ENCODE data around the gene HMOX2. TPM values are rescaled to one million over a fixed set of nuclear protein-coding genes. Genes with fewer than 3 reads are reported as not detected.

Gene HMOX2
- total RNA-seq, 1 experiment from 2014 or later: 48.5 TPM

DNA sequence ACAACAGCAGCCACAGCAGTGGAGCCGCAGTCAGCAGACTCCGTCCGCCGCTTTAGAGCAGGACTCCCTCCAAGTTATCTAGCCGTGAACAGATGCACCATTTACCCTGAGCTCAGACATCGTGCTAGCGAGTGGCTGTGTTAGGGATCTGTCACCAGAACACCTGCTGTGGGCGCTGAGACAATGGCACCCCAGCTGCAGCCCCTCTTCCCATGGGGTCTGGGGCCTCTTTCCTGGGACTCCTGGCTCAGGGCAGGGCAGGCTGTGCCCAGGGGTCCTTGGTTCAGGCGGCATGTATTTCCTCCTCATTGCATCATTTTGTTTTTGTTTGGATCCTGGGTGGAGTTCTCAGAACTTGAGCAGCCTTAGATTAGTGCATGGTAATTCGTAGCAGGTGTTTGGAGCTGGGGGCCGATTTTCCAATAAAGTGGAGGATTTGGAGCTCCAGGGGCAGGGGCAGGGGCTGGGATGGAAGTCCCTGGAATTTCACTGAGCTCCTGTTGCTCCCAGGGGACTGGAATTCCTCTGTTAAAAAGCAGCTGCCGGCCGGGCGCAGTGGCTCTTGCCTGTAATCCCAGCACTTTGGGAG lies 25.2 kb upstream of the HMOX2 start:
- H3K27me3 ChIP-seq (replicated peaks): no peaks in the 10 kb centered on the region
- peaks cover 85% of the 10 kb centered on the region for H3K36me3 ChIP-seq
- no peak overlapping the region for H3K4me3 ChIP-seq
- H3K9me3 ChIP-seq (replicated peaks): no peaks in the 10 kb centered on the region
- H3K27ac ChIP-seq: no peak overlapping the region
- DNase-seq (ENCODE audit: low read depth in 1 of 2, low spot score in 2 of 2): no peak
- H3K4me1 ChIP-seq (replicated peaks): no peaks in the 10 kb centered on the region

DNA sequence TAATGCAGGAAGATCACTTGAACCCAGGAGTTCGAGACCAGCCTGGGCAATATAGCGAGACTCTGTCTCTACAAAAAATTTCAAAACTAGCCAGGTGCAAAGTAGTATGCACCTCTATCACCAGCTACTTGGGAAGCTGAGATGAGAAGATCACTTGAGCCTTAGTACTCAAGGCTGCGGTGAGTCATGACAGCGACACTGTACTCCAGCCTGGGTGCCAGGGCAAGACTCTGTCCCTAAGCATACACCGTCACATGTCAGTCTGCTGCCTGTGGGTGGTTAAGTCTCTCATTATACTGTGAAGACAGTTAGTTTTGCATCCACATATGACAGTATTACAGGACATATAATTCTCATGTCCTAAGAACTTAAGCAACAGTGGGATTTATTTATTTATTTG lies 23.5 kb upstream of the HMOX2 start:
- H3K27ac ChIP-seq: no peak overlapping the region
- DNase-seq (ENCODE audit: low read depth in 1 of 2, low spot score in 2 of 2): no peak
- no peaks in the 10 kb centered on the region for H3K9me3 ChIP-seq (replicated peaks)
- H3K36me3 ChIP-seq: peaks cover 85% of the 10 kb centered on the region
- no peaks in the 10 kb centered on the region for H3K4me1 ChIP-seq (replicated peaks)
- no peak overlapping the region for H3K4me3 ChIP-seq
- no peaks in the 10 kb centered on the region for H3K27me3 ChIP-seq (replicated peaks)

DNA sequence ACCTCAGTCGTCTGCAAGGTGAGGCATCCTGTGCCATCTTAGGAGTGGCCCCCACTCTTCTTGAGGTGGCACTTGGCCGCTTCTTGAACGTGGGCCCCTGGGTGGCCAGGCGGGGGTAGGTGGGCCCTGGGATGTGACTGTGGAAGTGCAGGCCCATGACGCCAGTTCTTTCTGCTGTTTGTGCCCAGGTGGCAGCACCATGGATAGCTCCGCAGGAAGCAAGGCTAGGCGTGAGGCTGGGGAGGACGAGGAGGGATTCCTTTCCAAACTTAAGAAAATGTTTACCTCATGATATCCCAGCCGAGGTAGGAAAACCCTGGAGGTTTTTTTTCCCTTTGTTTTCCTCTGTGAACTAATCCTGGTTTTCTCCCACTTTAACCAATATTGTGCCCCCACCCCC lies 21.6 kb upstream of the HMOX2 start:
- Histone ChIP-seq H3K4me1 (replicated peaks) (no peaks in the 10 kb centered on the region), H3K4me3 (no peak overlapping the region), H3K27me3 (replicated peaks) (no peaks in the 10 kb centered on the region), H3K27ac (no peak overlapping the region), H3K9me3 (replicated peaks) (no peaks in the 10 kb centered on the region), H3K36me3 (peaks cover 78% of the 10 kb centered on the region)
- DNase-seq (ENCODE audit: low read depth in 1 of 2, low spot score in 2 of 2): no peak

DNA sequence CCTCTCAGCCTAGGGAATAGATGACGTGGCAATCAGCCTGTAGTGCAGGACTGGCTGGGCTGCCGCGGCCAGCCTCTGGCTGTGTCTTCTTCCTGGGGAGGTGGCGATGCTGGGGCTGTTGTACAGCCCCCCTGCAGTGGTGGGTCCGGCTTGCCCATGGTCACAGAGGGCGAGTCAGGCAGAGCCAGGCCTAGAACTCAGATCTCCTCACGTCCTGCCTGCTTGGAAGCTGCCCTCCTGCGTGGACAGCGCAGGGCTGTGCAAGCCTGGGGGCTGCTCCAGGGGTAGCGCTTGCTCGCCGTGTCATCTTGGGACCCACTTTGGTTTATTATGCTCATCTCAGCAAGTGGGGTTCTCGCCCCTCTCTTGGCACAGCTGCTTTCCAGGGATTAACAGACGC lies 21.1 kb upstream of the HMOX2 start:
- no peaks in the 10 kb centered on the region for H3K27me3 ChIP-seq (replicated peaks)

DNA sequence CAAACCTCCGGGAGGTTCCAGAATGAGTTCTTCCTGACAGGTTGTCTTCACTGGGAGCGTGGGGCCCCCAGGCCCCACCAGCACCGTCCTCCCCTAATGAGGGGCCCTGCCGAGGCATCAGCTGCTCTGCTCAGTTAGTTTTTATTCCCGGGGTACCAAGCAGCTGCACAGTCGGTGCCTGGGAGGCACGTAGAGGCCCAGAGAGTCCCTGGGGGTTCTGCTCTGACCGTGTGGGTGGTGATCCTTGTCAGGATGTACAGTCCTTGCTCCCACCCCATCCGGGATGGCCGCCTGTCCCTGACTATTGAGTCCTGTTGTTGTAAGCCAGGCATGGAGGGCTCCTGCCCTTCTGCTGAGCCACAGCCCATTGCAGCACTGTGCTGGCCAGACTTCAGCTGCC lies 20.2 kb upstream of the HMOX2 start:
- Histone ChIP-seq H3K4me3 (no peak overlapping the region), H3K36me3 (peaks cover 72% of the 10 kb centered on the region), H3K4me1 (replicated peaks) (no peaks in the 10 kb centered on the region), H3K9me3 (replicated peaks) (no peaks in the 10 kb centered on the region), H3K27ac (no peak overlapping the region), H3K27me3 (replicated peaks) (no peaks in the 10 kb centered on the region)
- no peak for DNase-seq (ENCODE audit: low read depth in 1 of 2, low spot score in 2 of 2)

More for the DNA sequence above, 21.1 kb upstream of the HMOX2 start:
- Histone ChIP-seq H3K27ac (no peak overlapping the region), H3K36me3 (peaks cover 78% of the 10 kb centered on the region), H3K4me1 (replicated peaks) (no peaks in the 10 kb centered on the region), H3K4me3 (no peak overlapping the region), H3K9me3 (replicated peaks) (no peaks in the 10 kb centered on the region)
- no peak for DNase-seq (ENCODE audit: low read depth in 1 of 2, low spot score in 2 of 2)

DNA sequence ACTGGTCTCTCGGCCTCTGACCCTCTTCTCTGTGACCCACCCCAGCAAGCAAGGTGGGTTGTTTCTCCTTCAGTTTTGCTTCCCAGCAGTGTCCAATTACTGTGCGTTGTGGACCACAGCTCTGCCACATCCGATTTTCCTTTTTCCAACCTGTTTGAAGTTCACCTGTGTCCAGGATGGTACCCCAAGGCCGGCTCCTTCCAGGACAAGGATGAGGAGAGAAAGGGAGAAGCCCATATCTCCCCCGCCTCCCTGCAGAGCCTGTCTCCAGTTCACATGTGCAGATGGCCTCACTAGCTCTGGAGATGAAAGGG lies 15.3 kb upstream of the HMOX2 start:
- Histone ChIP-seq H3K4me1 (replicated peaks) (peaks cover 7% of the 10 kb centered on the region), H3K27ac (no peak overlapping the region), H3K36me3 (peaks cover 32% of the 10 kb centered on the region)

DNA sequence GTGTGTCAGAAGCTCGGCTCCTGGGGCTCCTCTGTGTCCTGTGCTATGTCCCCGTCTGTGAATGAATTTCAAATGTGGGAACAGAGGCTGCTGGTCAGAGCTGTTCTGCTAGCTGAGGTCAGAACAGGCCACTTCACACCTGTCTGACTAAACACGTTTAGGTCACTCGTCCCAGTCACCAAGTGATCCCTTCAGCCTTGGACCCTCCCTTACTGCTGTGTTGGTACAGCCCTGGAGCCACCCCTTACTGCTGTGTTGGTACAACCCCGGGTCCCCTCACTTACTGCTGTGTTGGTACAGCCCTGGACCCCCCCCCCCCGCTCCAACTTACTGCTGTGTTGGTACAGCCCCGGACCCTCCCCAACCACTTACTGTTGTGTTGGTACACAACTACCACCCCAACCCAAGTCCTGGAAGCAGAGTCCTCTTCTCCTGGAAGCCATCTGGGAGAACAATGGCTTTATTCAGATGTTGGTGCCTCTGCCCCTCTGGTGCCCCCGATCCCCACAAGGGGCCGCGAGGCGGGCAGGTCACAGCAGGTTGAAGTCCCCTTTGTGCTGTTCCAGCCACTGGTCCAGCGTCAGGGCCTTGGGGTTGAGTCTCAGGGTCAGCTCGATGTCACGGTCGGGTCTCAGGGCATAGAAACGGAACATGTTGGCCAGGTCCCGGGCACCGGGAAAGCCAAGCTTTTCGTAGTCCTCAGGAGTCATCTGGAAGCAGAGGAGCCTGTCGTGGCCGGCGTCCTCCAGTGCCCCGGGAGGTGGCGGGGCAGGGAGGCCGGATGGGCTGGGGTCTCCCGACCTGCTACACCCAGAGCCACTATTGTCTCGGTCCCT lies 14.7 kb upstream of the HMOX2 start:
- no peaks in the 10 kb centered on the region for H3K9me3 ChIP-seq (replicated peaks)
- peaks cover 7% of the 10 kb centered on the region for H3K4me1 ChIP-seq (replicated peaks)
- H3K27me3 ChIP-seq (replicated peaks): no peaks in the 10 kb centered on the region
- DNase-seq (ENCODE audit: low read depth in 1 of 2, low spot score in 2 of 2): no peak
- H3K36me3 ChIP-seq: peaks cover 26% of the 10 kb centered on the region
- no peak overlapping the region for H3K4me3 ChIP-seq
- no peak overlapping the region for H3K27ac ChIP-seq

More for the DNA sequence above, 15.3 kb upstream of the HMOX2 start:
- no peak overlapping the region for H3K4me3 ChIP-seq
- DNase-seq (ENCODE audit: low read depth in 1 of 2, low spot score in 2 of 2): no peak
- H3K27me3 ChIP-seq (replicated peaks): no peaks in the 10 kb centered on the region
- H3K9me3 ChIP-seq (replicated peaks): no peaks in the 10 kb centered on the region

DNA sequence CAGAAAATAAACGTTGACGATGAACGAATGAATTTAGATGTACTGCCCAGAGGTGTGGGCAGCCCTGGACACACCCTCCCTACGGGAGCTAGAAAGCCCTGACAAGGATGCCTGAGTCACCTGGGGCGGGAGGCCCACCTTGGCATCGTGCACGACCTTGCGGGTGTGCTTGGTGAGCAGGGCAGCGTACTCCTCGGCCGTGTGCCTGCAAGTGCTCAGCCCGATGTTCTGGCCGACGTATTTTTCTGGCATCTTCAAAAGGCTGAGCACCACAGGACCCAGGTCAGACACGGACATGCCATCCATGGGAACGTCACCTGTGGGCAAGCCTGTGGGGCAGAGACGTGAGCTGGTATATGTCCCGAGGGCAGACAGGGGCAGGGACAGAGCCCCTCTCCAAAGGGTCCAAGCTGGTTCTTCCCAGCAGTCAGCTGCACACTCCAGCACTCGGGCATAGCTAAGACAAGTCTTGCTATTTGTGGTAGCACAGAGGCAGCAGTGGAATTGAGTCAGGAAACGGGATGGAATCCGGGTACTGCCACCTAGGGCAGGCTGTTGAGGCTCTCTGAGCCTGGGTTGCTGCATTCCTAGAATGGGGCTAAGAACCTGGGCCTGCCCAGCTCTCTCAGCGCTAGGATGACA lies 12.6 kb upstream of the HMOX2 start:
- no peak overlapping the region for H3K27ac ChIP-seq
- H3K4me3 ChIP-seq: no peak overlapping the region
- no peaks in the 10 kb centered on the region for H3K27me3 ChIP-seq (replicated peaks)
- H3K4me1 ChIP-seq (replicated peaks): peaks cover 7% of the 10 kb centered on the region
- H3K36me3 ChIP-seq: peaks cover 13% of the 10 kb centered on the region
- no peaks in the 10 kb centered on the region for H3K9me3 ChIP-seq (replicated peaks)
- no peak for DNase-seq (ENCODE audit: low read depth in 1 of 2, low spot score in 2 of 2)

DNA sequence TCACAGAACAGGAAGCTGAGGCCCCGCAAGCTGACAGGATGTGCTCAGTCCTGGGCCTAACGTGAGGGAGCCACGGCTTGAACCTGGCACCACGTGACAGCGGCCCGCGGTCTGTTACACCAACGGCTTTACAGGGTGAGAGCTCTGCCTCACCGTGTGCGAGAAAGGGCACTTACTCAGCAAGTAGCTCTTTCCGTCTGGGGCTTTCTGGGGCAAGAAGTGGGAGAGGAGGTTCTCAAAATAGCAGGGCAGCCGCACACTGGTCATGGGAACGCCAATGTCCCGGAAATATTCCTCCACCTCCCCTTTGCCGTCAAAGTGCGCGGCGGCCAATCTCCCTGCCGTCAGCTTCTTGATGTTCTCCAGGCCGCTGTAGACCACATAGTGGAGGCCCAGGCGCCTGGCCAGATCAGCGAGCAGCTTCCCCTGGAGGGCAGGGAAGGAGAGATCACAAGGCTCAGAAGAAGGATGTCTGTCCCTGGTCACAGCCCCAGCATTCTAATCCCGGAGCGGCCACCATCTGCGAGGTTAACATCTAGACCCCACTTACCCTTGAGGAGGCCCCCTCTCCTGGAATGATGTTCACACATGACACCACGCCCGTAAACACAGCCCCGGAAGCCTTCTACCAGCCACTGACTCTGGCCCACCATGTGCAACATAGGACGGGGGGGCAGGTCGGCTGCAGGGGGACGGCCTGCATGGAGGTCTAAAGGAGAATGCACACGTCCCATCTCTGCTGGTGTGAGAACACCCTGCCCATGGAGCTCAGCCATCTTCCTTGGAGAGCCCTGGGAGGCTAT lies 10.0 kb upstream of the HMOX2 start:
- Histone ChIP-seq H3K4me1 (replicated peaks) (peaks cover 7% of the 10 kb centered on the region), H3K27ac (no peak overlapping the region), H3K27me3 (replicated peaks) (no peaks in the 10 kb centered on the region), H3K4me3 (no peak overlapping the region), H3K36me3 (no peaks in the 10 kb centered on the region; the same call in 1 of the 2 replicates), H3K9me3 (replicated peaks) (no peaks in the 10 kb centered on the region)
- DNase-seq (ENCODE audit: low read depth in 1 of 2, low spot score in 2 of 2): no peak

DNA sequence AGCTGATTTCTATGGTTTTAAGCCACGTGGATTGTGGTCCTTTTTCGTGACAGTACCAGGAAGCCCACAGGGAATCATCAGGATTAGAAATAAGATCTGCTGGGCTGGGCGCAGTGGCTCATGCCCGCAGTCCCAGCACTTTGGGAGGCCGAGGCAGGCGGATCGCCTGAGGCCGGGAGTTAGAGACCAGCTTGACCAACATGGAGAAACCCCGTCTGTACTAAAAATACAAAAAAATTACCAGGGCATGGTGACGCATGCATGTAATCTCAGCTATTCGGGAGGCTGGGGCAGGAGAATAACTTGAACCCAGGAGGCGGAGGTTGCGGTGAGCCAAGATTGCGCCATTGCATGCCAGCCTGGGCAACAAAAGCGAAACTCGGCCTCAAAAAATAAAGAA lies 8.3 kb upstream of the HMOX2 start:
- no peak for DNase-seq (ENCODE audit: low read depth in 1 of 2, low spot score in 2 of 2)
- H3K36me3 ChIP-seq: no peaks in the 10 kb centered on the region
- no peak overlapping the region for H3K27ac ChIP-seq

DNA sequence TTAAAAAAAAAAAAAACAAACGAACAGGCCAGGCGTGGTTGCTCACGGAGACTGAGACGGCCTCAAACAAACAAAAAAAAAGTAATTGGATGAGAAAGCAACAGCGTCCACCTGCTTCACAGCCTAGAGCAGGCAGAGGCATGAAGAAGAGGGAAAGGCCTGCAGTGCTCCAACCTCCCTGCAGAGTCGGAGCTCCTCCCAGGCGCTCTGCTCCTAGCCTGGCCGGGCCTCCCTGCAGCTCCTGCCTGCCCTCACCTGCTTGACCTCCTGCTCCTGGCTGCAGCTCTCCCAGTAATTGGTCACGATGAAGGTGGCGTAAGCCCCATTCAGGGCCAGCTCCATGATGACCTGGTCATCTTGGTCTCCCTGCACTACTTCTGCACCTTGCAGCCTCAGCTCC lies 7.2 kb upstream of the HMOX2 start:
- H3K27ac ChIP-seq: no peak overlapping the region
- DNase-seq (ENCODE audit: low read depth in 1 of 2, low spot score in 2 of 2): no peak
- 0 out of 2 replicates have a peak, but pooled peaks cover under 1% of the 10 kb centered on the region for H3K9me3 ChIP-seq (replicated peaks)
- no peak overlapping the region for H3K4me3 ChIP-seq
- peaks cover 1% of the 10 kb centered on the region for H3K4me1 ChIP-seq (replicated peaks)
- no peaks in the 10 kb centered on the region for H3K36me3 ChIP-seq
- H3K27me3 ChIP-seq (replicated peaks): no peaks in the 10 kb centered on the region

More for the DNA sequence above, 8.3 kb upstream of the HMOX2 start:
- no peaks in the 10 kb centered on the region for H3K9me3 ChIP-seq (replicated peaks)
- peaks cover 7% of the 10 kb centered on the region for H3K4me1 ChIP-seq (replicated peaks)
- no peaks in the 10 kb centered on the region for H3K27me3 ChIP-seq (replicated peaks)
- H3K4me3 ChIP-seq: no peak overlapping the region

DNA sequence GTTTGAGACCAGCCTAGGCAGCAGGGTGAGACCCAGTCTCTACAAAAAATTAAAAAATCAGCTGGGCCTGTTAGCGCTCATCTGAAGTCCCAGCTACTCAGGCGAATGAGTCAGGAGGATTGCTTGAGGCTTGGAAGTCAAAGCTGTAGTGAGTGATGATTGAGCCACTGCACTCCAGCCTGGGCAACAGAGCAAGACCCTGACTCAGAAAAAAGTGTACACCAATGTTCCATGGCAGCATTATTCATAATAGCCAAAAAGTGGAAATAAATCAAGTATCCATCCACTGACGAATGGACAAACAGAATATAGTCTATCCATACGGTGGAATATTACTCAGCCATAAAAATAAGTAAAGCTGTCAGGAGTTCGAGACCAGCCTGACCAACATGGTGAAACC lies 4.3 kb upstream of the HMOX2 start:
- DNase-seq (ENCODE audit: low read depth in 1 of 2, low spot score in 2 of 2): no peak
- 0 out of 2 replicates have a peak, but pooled peaks cover 6% of the 10 kb centered on the region for H3K36me3 ChIP-seq
- no peak overlapping the region for H3K27ac ChIP-seq
- peaks cover 9% of the 10 kb centered on the region for H3K4me1 ChIP-seq (replicated peaks)
- H3K27me3 ChIP-seq (replicated peaks): no peaks in the 10 kb centered on the region
- H3K4me3 ChIP-seq: no peak overlapping the region
- H3K9me3 ChIP-seq (replicated peaks): 0 out of 2 replicates have a peak, but pooled peaks cover 3% of the 10 kb centered on the region

DNA sequence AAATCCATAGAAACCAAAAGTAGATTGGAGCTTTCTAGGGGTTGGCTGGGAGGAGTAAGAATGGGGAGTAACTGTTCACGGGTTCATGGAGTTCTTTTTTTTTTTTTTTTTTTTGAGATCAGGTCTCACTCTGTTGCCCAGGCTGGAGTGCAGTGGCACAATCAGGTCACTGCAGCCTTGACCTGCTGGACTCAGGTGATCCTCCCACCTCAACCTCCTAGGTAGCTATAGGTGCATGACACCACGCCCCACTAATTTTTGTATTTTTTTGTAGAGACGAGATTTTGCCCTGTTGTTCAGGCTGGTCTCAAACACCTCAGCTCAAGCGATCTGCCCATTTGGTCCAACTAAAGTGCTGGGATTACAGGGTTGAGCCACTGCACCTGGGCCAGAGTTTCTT lies 3.3 kb upstream of the HMOX2 start:
- Histone ChIP-seq H3K4me3 (no peak overlapping the region), H3K27me3 (replicated peaks) (no peaks in the 10 kb centered on the region), H3K36me3 (0 out of 2 replicates have a peak, but pooled peaks cover 6% of the 10 kb centered on the region), H3K27ac (no peak overlapping the region), H3K4me1 (replicated peaks) (peaks cover 19% of the 10 kb centered on the region), H3K9me3 (replicated peaks) (0 out of 2 replicates have a peak, but pooled peaks cover 3% of the 10 kb centered on the region)
- DNase-seq (ENCODE audit: low read depth in 1 of 2, low spot score in 2 of 2): no peak
